K562 (cell line): ENCODE data around the gene TMEM108. TPM values are rescaled to one million over a fixed set of nuclear protein-coding genes. Genes with fewer than 3 reads are reported as not detected.

ENCODE experiments used
- ATAC-seq: fragments of 200-7000 bp; cut with Tn5 transposase; 3 replicates; pipeline ENCODE4 v1.9.1; 2020; ENCODE audit warnings: moderate library complexity
- BruUV-seq: library from RNA; stranded (reverse); fragments of 400-500 nt; replicated peaks from 2 replicates; lab custom pipeline; 2021; lab: Mats Ljungman, UMichigan
- CTCF ChIA-PET: fragments of 300-600 bp; formaldehyde crosslinking; extraction: SDS; loops from one replicate; lab custom pipeline; 2021; ENCODE audit warnings: low intra/inter-chr PET ratio; lab: Yijun Ruan, JAX
- POLR2A ChIA-PET: fragments of 300-600, 350-650 bp; sonication (Branson Sonifier 250); formaldehyde crosslinking; extraction: SDS; loops from one replicate; lab custom pipeline; 2021; ENCODE audit warnings: antibody characterized with exemption, inconsistent platforms; lab: Yijun Ruan, JAX
- DNase-seq, 4 experiments: peaks; one replicate each; pipeline versions ENCODE4 v3.0.0 to v3.0.0-alpha.2; 2011 to 2018; ENCODE audit warnings: low spot score in 3 of 4, mixed read lengths in 3 of 4; ENCODE audit errors: extremely low read depth in 1 of 4
- FAIRE-seq: peaks from 2 replicates; lab custom pipeline; 2011; peaks lifted over from hg19 to GRCh38; lab: Jason Lieb, UNC
- H2AFZ ChIP-seq: 2 replicates; pipeline ENCODE4 v1.6.0; 2011; ENCODE audit warnings: low read depth, low read length, control low read depth, inconsistent platforms
- H3K27ac ChIP-seq: fragments of 200-600 bp; 3 replicates; pipeline ENCODE4 v1.8.0; 2011; ENCODE audit warnings: low read depth, mild to moderate bottlenecking, control low read depth, inconsistent platforms, low read length, moderate library complexity, mixed read lengths; ENCODE audit errors: extremely low read depth
- H3K27me3 ChIP-seq, 2 experiments: fragments of 300-600 bp in 1 of 2; 2 replicates in 1 of 2; 3 replicates in 1 of 2; pipeline versions ENCODE4 v1.6.0 to v1.8.0; 2011; ENCODE audit warnings: inconsistent platforms in 2 of 2, low read length in 2 of 2, mild to moderate bottlenecking in 1 of 2, mixed read lengths in 1 of 2, moderate library complexity in 1 of 2; ENCODE audit not compliant: control insufficient read depth in 2 of 2, insufficient read depth in 2 of 2
- H3K36me3 ChIP-seq: fragments of 300-600 bp; 3 replicates; pipeline ENCODE4 v1.8.0; 2011; ENCODE audit warnings: mild to moderate bottlenecking, low read length, inconsistent platforms; ENCODE audit not compliant: control insufficient read depth, insufficient read depth
- H3K4me1 ChIP-seq, 2 experiments: fragments of 200-600 bp in 1 of 2; replicated peaks in 1 of 2; 2 replicates in 1 of 2; 3 replicates in 1 of 2; pipeline versions ENCODE4 v1.5.1 to v1.8.0; 2011; ENCODE audit warnings: inconsistent platforms in 2 of 2, low read length in 2 of 2, mild to moderate bottlenecking in 1 of 2, mixed read lengths in 1 of 2, moderate library complexity in 1 of 2; ENCODE audit not compliant: control insufficient read depth in 2 of 2, insufficient read depth in 2 of 2
- H3K4me2 ChIP-seq: 2 replicates; pipeline ENCODE4 v1.6.1; 2011; ENCODE audit warnings: low read length, control low read depth, inconsistent platforms, mixed read lengths; ENCODE audit not compliant: insufficient read depth
- H3K4me3 ChIP-seq: fragments of 200-600 bp; sonication (generic), shearing (Covaris generic); 2 replicates; pipeline ENCODE4 v1.5.1; 2016; ENCODE audit warnings: control low read depth, inconsistent platforms
- H3K79me2 ChIP-seq: fragments of 200-600 bp; 3 replicates; pipeline ENCODE4 v1.8.0; 2011; ENCODE audit warnings: low read length, inconsistent platforms; ENCODE audit not compliant: control insufficient read depth, insufficient read depth
- H3K9ac ChIP-seq, 2 experiments: 2 replicates each; pipeline versions ENCODE4 v1.6.0 to v1.6.1; 2011; ENCODE audit warnings: low read depth in 2 of 2, low read length in 2 of 2, control low read depth in 1 of 2, inconsistent platforms in 1 of 2, mild to moderate bottlenecking in 1 of 2, mixed read lengths in 1 of 2; ENCODE audit not compliant: insufficient read depth in 1 of 2
- H3K9me1 ChIP-seq: one replicate; pipeline ENCODE4 v1.6.0; 2011; ENCODE audit warnings: inconsistent platforms, mild to moderate bottlenecking, low read length, moderate library complexity; ENCODE audit not compliant: control insufficient read depth, insufficient read depth
- H3K9me3 ChIP-seq: replicated peaks from 2 replicates; pipeline ENCODE4 v1.5.1; 2011; ENCODE audit warnings: low read depth, low read length, inconsistent platforms; ENCODE audit not compliant: control insufficient read depth, insufficient read depth
- H4K20me1 ChIP-seq: replicated peaks from 2 replicates; pipeline ENCODE4 v1.6.1; 2011; ENCODE audit warnings: low read length, inconsistent platforms, mixed read lengths; ENCODE audit not compliant: control insufficient read depth, insufficient read depth
- DDX20 ChIP-seq: fragments of 450-650 bp; IDR thresholded peaks from 2 replicates; pipeline ENCODE4 v1.6.1; 2016; ENCODE audit warnings: missing genetic modification characterization, low read depth, mild to moderate bottlenecking, missing compliant biosample characterization, moderate library complexity
- ELF1 ChIP-seq: fragments of 200-800 bp; sonication (Bioruptor generic); IDR thresholded peaks from 2 replicates; pipeline ENCODE4 v1.6.1; 2016; ENCODE audit warnings: missing genetic modification characterization, missing compliant biosample characterization
- MLLT1 ChIP-seq, 2 experiments: fragments of 450-650 bp; IDR thresholded peaks; 2 replicates each; pipeline ENCODE4 v1.6.1; 2016
- MYC ChIP-seq, 2 experiments: fragments of 250-450 bp in 1 of 2; sonication (Bioruptor Pico) in 1 of 2; IDR thresholded peaks; 2 replicates each; pipeline versions ENCODE4 v1.5.1 to v1.6.1; 2012 to 2021; ENCODE audit warnings: low read depth in 2 of 2, borderline replicate concordance in 1 of 2, improper control_type of control experiment in 1 of 2, low read length in 1 of 2, mild to moderate bottlenecking in 1 of 2, moderate library complexity in 1 of 2
- SIX5 ChIP-seq, 2 experiments: IDR thresholded peaks; 2 replicates each; pipeline ENCODE4 v1.6.1; 2011; ENCODE audit warnings: low read length in 2 of 2, borderline replicate concordance in 1 of 2, low read depth in 1 of 2, mild to moderate bottlenecking in 1 of 2, moderate library complexity in 1 of 2; ENCODE audit not compliant: insufficient read depth in 1 of 2
- SNIP1 ChIP-seq: fragments of 450-650 bp; IDR thresholded peaks from 2 replicates; pipeline ENCODE4 v1.7.1; 2017; ENCODE audit warnings: low read depth, mild to moderate bottlenecking
- TAL1 ChIP-seq: fragments of 450-650 bp; IDR thresholded peaks from 2 replicates; pipeline ENCODE4 v1.6.1; 2016; ENCODE audit warnings: mild to moderate bottlenecking
- TOE1 ChIP-seq, 2 experiments: fragments of 450-650 bp in 1 of 2; sonication (generic) in 1 of 2; formaldehyde crosslinking in 1 of 2; IDR thresholded peaks; 2 replicates each; pipeline versions ENCODE4 v1.7.1 to v1.8.0; 2016 to 2022; ENCODE audit warnings: borderline replicate concordance in 2 of 2, mild to moderate bottlenecking in 2 of 2, antibody characterized with exemption in 1 of 2, inconsistent platforms in 1 of 2, low read depth in 1 of 2, missing genetic modification reagents in 1 of 2, moderate library complexity in 1 of 2
- ZNF639 ChIP-seq, 2 experiments: fragments of 200-800 bp in 1 of 2; sonication (Bioruptor generic) in 1 of 2; sonication (generic) in 1 of 2; formaldehyde crosslinking in 1 of 2; IDR thresholded peaks in 1 of 2; conservative IDR thresholded peaks in 1 of 2; 2 replicates each; pipeline versions ENCODE4 v1.5.0 to v1.6.1; 2016 to 2020; ENCODE audit warnings: missing compliant biosample characterization in 1 of 2, missing genetic modification characterization in 1 of 2, missing genetic modification reagents in 1 of 2
- ZSCAN32 ChIP-seq: fragments of 450-650 bp; formaldehyde crosslinking; IDR thresholded peaks from 2 replicates; pipeline ENCODE4 v1.4.0; 2020; ENCODE audit warnings: mild to moderate bottlenecking, moderate library complexity
- WGBS: fragments of 100-300 bp; shearing (Covaris generic); methylation state at CpG from one replicate; pipeline ENCODE4 v1.1.6; 2016; ENCODE audit warnings: low coverage, mixed read lengths; ENCODE audit not compliant: insufficient coverage; ENCODE audit errors: missing lambda C conversion rate; 5-methylcytosine and 5-hydroxymethylcytosine counted together
- in situ Hi-C: fragments of 300-500 bp; cut with MboI; formaldehyde crosslinking; loops from 4 replicates; pipeline ENCODE4 v1.15.0; 2018; ENCODE audit warnings: inconsistent platforms, mixed read lengths
- intact Hi-C: fragments of 100-400 bp; cut with micrococcal nuclease; formaldehyde crosslinking; loops from 2 replicates; pipeline ENCODE4 v1.14.2; 2022
- polyA plus RNA-seq, 8 experiments: library from polyadenylated mRNA; depleted of rRNA in 4 of 8; stranded (reverse) in 5 of 8; unstranded in 3 of 8; fragments of >200 nt; fragmentation: Nextera tagmentation in 2 of 8; fragmentation: Illumina TruSeq in 1 of 8; extraction: Ambion mirVana in 2 of 8; extraction: Trizol in 1 of 8; gene quantifications; 2 replicates each; pipeline versions ENCODE4 v1.2.1 to v1.2.3, GENCODE V29; 2011 to 2014; ENCODE audit warnings: inconsistent platforms in 1 of 8, missing spikeins in 1 of 8
- total RNA-seq, 7 experiments: library from RNA; depleted of rRNA in 6 of 7; stranded (reverse); fragments of >200 nt in 6 of 7; fragmentation: Illumina TruSeq in 2 of 7; extraction: Trizol in 2 of 7; gene quantifications; 2 replicates each; pipeline versions ENCODE4 v1.2.1 to v1.2.3, GENCODE V29; 2011 to 2021; ENCODE audit warnings: low replicate concordance in 1 of 7

The TMEM108 gene
- total and polyA plus RNA-seq, 9 of the 15 experiments (the other 6 are each of a cell fraction or from before 2014, with no cell fraction given), result 0.65 to 11.1 (median 3.4) TPM

GRCh38 chr3:133125171-133125570, 87.0 kb downstream of the TMEM108 start:
- POLR2A ChIA-PET, result no interaction called here
- Histone ChIP-seq H3K4me3 (no peak overlapping the region), H3K9me1 (no peaks in the 10 kb centered on the region), H4K20me1 (no peaks in the 10 kb centered on the region), H3K4me2 (no peak overlapping the region), H3K4me1 (peaks cover 0 to 2% of the 10 kb centered on the region in 2 experiments; a peak in 2 of 5 replicates), H3K27me3 (no peaks in the 10 kb centered on the region), H3K27ac (no peak overlapping the region), H3K9ac (no peak overlapping the region), H3K36me3 (no peaks in the 10 kb centered on the region), H3K9me3 (no peaks in the 10 kb centered on the region), H3K79me2 (no peaks in the 10 kb centered on the region), H2AFZ (no peak overlapping the region)
- intact Hi-C loops, result no loop called here
- BruUV-seq, result no TSS peak
- in situ Hi-C loops, result loop anchor here (5.0 kb wide), 1 partner anchor 37 kb away; no protein-coding TSS in a partner anchor
- CTCF ChIA-PET, result no interaction called here
- no peak for ATAC-seq
- no peak for DNase-seq
- no peak for TF ChIP-seq DDX20 (tag)
- no peak for TF ChIP-seq ZNF639 (CRISPR knock-in tag; conservative IDR thresholded peaks at IDR 0.05 in 1 of 2, IDR thresholded peaks at IDR 0.05 in 1 of 2)
- no peak for TF ChIP-seq ELF1 (tag)
- no peak for TF ChIP-seq TOE1 (IDR thresholded peaks at IDR 0.05; ENCODE audit: borderline replicate concordance)
- TF ChIP-seq TOE1 (CRISPR knock-in tag; IDR thresholded peaks at IDR 0.05; ENCODE audit: borderline replicate concordance, low read depth), result no peak
- no peak for TF ChIP-seq SNIP1
- TF ChIP-seq TAL1, result no peak
- TF ChIP-seq MLLT1 (IDR thresholded peaks at IDR 0.05), result no peak
- TF ChIP-seq SIX5 (IDR thresholded peaks at IDR 0.05; ENCODE audit: borderline replicate concordance in 1 of 2, insufficient read depth in 1 of 2, low read depth in 1 of 2, low read length in 2 of 2), result no peak
- TF ChIP-seq MYC (IDR thresholded peaks at IDR 0.05; ENCODE audit: low read depth, low read length), result no peak
- no peak for TF ChIP-seq MYC (CRISPR knock-in tag; IDR thresholded peaks at IDR 0.05; ENCODE audit: borderline replicate concordance, low read depth)
- no peak for TF ChIP-seq ZSCAN32 (CRISPR knock-in tag)
- WGBS, result 30% methylated on average over 4 of the region's 4 CpGs
- no peak for FAIRE-seq
